A673 (cell line): ENCODE results near the gene ISYNA1.

ENCODE experiments used
- EZH2 ChIP-seq: fragments of 200-600 bp; sonication (generic); IDR thresholded peaks from 2 replicates; pipeline ENCODE4 v1.6.1; 2017; ENCODE audit warnings: borderline replicate concordance, low read depth, mild to moderate bottlenecking, mixed read lengths, antibody characterized with exemption, low read length; ENCODE audit not compliant: poor library complexity, severe bottlenecking
- TF ChIP-seq, protein P1 (sequence below): fragments of 300-800, 200-600 bp; sonication (generic); conservative IDR thresholded peaks from 2 replicates; pipeline ENCODE4 v1.5.1; 2017; ENCODE audit warnings: low read depth, mild to moderate bottlenecking, antibody characterized with exemption, low read length, moderate library complexity, mixed read lengths

DNA sequence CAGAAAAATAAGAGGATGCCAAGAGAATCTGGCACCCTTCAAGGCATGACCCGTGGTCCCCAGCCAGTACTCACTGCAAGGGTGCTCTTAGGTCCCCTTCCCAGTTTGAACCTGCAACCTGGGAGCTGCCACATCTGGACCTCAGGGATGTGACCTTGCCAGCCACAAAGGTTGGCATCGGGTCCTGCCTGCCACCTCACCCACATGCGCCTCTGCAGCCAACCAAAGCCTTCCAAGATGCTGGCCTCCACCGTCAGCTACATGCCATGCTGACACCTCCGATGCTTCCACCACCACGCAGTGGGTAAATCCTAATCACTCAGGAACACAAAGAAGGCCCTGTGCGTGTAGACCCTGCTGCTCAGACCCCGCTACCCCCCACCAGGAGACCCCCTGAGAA, 48.8 kb upstream of the ISYNA1 start:
- TF ChIP-seq, protein P1, sequence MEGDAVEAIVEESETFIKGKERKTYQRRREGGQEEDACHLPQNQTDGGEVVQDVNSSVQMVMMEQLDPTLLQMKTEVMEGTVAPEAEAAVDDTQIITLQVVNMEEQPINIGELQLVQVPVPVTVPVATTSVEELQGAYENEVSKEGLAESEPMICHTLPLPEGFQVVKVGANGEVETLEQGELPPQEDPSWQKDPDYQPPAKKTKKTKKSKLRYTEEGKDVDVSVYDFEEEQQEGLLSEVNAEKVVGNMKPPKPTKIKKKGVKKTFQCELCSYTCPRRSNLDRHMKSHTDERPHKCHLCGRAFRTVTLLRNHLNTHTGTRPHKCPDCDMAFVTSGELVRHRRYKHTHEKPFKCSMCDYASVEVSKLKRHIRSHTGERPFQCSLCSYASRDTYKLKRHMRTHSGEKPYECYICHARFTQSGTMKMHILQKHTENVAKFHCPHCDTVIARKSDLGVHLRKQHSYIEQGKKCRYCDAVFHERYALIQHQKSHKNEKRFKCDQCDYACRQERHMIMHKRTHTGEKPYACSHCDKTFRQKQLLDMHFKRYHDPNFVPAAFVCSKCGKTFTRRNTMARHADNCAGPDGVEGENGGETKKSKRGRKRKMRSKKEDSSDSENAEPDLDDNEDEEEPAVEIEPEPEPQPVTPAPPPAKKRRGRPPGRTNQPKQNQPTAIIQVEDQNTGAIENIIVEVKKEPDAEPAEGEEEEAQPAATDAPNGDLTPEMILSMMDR = no peak
- TF ChIP-seq EZH2 = no peak
